ENCODE measurements around the gene TTK. TPM values are rescaled to one million over a fixed set of nuclear protein-coding genes. Genes with fewer than 3 reads are reported as not detected.

TTK gene
- total and polyA plus RNA-seq, 9 donors = 7.0 to 12.5 (median 10.1) TPM

DNA sequence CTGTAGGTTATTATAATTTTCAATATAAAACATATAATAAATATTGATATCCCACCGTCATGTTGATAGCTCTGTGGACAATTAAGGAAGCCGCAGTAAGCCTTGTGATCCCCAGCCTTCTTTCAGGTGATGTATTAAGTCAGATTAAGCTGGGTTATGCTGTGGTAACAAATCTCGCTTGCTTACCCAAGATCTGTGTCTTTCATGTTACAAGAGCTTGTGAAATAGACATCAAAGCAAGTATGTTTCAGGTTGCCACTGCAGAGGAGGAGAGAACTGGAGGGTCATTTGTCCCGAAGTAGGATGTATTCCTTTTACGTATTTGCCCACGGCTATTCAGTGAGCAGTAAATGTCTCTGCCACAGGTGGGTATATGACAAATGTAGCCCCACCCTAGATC, 84.2 kb downstream of the TTK start:
- 83% methylated on average over 1 of the region's 6 CpGs for WGBS (ENCODE audit: insufficient coverage)
- Histone ChIP-seq H3K27me3 (ENCODE audit: control insufficient read depth, insufficient read depth, low read length) (no peaks in the 10 kb centered on the region), H3K9me3 (replicated peaks; ENCODE audit: control insufficient read depth, low read depth, low read length) (no peaks in the 10 kb centered on the region)

GRCh38 chr6:80091506-80091905, 87.1 kb downstream of the TTK start:
- DNase-seq = no peak
- H3K9me3 ChIP-seq (replicated peaks; ENCODE audit: control insufficient read depth, low read depth, low read length) = no peaks in the 10 kb centered on the region
- H3K27me3 ChIP-seq (ENCODE audit: control insufficient read depth, insufficient read depth, low read length) = no peaks in the 10 kb centered on the region
- no peak overlapping the region for H3K27ac ChIP-seq (ENCODE audit: low read length)
- no peak overlapping the region for H3K4me3 ChIP-seq (ENCODE audit: low read length)
- H3K4me1 ChIP-seq (ENCODE audit: control insufficient read depth, insufficient read depth, low read length) = no peaks in the 10 kb centered on the region
- no peaks in the 10 kb centered on the region for H3K36me3 ChIP-seq (ENCODE audit: control insufficient read depth, insufficient read depth, low read length)

More for the DNA sequence above, 84.2 kb downstream of the TTK start:
- no peak for DNase-seq
- no peaks in the 10 kb centered on the region for H3K36me3 ChIP-seq (ENCODE audit: control insufficient read depth, insufficient read depth, low read length)
- H3K4me1 ChIP-seq (ENCODE audit: control insufficient read depth, insufficient read depth, low read length) = no peaks in the 10 kb centered on the region
- H3K4me3 ChIP-seq (ENCODE audit: low read length) = no peak overlapping the region
- no peak overlapping the region for H3K27ac ChIP-seq (ENCODE audit: low read length)

Other genes with a start within 250 kb of the TTK start
- gene ELOVL4, start 57.1 kb upstream of the TTK start, total RNA-seq = 2.7 TPM
- 1 to 10 TPM; 1.8 to 4.2 (median 2.2) TPM for gene ELOVL4, start 57.1 kb upstream of the TTK start, polyA plus RNA-seq (ENCODE audit: insufficient read depth in 1 of 8, insufficient read length in 8 of 8, low replicate concordance in 1 of 8)
- 24.0 TPM for gene BCKDHB, start 102.0 kb downstream of the TTK start, total RNA-seq
- 10 to 100 TPM; 11.7 to 26.4 (median 20.7) TPM for gene BCKDHB, start 102.0 kb downstream of the TTK start, polyA plus RNA-seq (ENCODE audit: insufficient read depth in 1 of 8, insufficient read length in 8 of 8, low replicate concordance in 1 of 8)

Measured in muscle of leg (tissue), 11 donors.